Astrocyte of the spinal cord (primary cell): ENCODE results near the gene AGXT.

Experiments used
- DNase-seq: peaks from one replicate; pipeline ENCODE4 v3.0.0; 2011; ENCODE audit warnings: low read depth, low spot score
- H3K4me3 ChIP-seq: 2 replicates; pipeline ENCODE4 v1.5.1; 2011; ENCODE audit warnings: low read depth, mild to moderate bottlenecking, low read length, moderate library complexity
- CTCF ChIP-seq: IDR thresholded peaks from 2 replicates; pipeline ENCODE4 v1.5.1; 2012; ENCODE audit warnings: low read depth, mild to moderate bottlenecking, low read length, inconsistent platforms
- in situ Hi-C: cut with HindIII; loops from 2 replicates; pipeline ENCODE4 v1.10.0; 2017; ENCODE audit warnings: low sequenced_read_pairs

Gene AGXT

DNA sequence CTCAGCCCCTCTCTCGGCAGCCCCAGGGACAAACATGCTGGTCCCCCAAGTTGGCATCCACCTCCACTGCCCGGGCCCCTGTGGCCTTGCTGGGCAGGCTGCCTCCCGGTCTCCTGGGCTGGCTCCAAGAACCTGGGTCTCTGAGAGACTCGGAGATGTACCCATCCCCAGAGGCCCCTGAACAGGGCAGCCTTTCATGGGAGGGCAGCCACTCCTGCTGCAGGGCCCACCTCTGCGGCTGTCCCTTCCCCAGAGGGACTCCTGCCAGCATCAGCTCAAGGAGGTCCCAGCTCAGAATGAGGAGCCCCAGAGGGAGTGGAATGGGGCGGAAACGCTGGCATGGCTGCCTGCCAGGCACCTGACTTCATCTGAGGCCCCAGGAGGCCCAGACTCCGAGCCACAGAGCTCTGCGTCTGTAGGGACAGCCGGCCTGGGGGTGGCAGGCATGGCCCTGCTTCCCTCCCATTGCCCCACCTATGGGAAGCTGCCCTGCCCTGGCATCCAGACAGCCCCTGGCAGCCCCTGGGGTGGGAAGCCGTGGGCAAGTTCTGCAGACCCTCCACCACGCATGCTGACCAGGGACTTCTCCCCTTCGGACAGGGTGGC lies 36.7 kb downstream of the AGXT start:
- TF ChIP-seq CTCF: no peak
- in situ Hi-C loops: no loop called here
- no peak for DNase-seq
- no peak overlapping the region for H3K4me3 ChIP-seq

GRCh38 chr2:240906141-240906910 lies 37.7 kb downstream of the AGXT start, which contains the start of gene CROCC2:
Gene CROCC2, plus strand, starts transcription at chr2:240906336. Its CDS starts 178 bp downstream, at chr2:240906514.
- in situ Hi-C loops: no loop called here

DNA sequence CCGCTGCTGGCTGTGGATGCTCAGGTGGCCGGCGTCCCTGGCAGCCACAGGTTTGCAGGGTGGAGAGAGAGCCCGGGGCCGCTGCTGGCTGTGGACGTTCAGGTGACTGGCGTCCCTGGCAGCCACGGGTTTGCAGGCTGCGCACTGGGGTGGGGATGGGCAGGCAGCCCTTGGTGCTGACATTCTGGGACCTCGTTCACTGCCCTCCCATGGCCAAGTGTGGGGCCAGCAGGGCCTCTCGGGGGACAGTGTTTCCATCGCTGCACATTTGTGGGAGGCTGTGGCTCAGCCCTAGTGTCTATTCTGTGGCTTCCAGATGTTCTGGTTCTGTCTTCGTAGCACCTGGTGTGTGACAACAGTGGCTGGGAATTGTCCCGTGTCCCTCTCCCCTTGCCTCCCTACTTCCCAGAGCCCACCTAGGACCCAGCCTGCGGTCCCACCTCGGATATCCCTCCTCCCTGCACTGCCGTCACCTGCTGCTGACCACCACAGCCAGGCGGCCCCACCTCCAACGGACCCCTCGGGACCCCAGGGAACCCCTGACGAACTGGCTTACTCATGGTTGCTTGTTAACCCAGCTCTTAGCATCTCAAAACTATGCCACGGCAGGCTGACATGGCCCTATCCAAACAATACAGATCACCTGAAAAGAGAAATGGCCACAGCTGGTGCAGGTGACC lies 38.4 kb downstream of the AGXT start:
- in situ Hi-C loops: no loop called here
- no peak overlapping the region for H3K4me3 ChIP-seq
- DNase-seq: no peak
- TF ChIP-seq CTCF: no peak

More at GRCh38 chr2:240906141-240906910, 37.7 kb downstream of the AGXT start, which contains the start of gene CROCC2:
- TF ChIP-seq CTCF: no peak
- no peak for DNase-seq
- no peak within 1 kb of the TSS for H3K4me3 ChIP-seq

GRCh38 chr2:240909216-240909974 lies 40.8 kb downstream of the AGXT start:
- TF ChIP-seq CTCF: no peak
- H3K4me3 ChIP-seq: no peak overlapping the region
- DNase-seq: no peak
- in situ Hi-C loops: no loop called here

- peak; percentile 40 for DNase-seq
- in situ Hi-C loops: no loop called here
- no peak for TF ChIP-seq CTCF
- no peak overlapping the region for H3K4me3 ChIP-seq
These were observed 43.1 kb downstream of the AGXT start for GRCh38 chr2:240911641-240912265.
